Measurements from ENCODE around the gene ARHGAP15. TPM values are rescaled to one million over a fixed set of nuclear protein-coding genes. Genes with fewer than 3 reads are reported as not detected.

Gene ARHGAP15
- total and polyA plus RNA-seq, 8 donors = 0.69 to 5.2 (median 1.5) TPM

GRCh38 chr2:143704451-143705106, 575.4 kb downstream of the ARHGAP15 start:
- TF ChIP-seq CTCF (IDR thresholded peaks at IDR 0.05) = no peak
- DNase-seq (no peak), FAIRE-seq (no peak), ATAC-seq (no peak)
- no peak overlapping the region for H3K4me3 ChIP-seq
- 94 to 96% methylated on average over 3 of the region's 3 CpGs for WGBS, 2 donors
- H3K4me1 ChIP-seq = peaks cover 0 to 8% (median 5%) of the 10 kb centered on the region in 3 donors
- H3K27me3 ChIP-seq = no peaks in the 10 kb centered on the region
- no peaks in the 10 kb centered on the region for H3K9me3 ChIP-seq
- H3K36me3 ChIP-seq = no peaks in the 10 kb centered on the region
- no peak overlapping the region for H3K27ac ChIP-seq
- intact Hi-C loops (cut with DNase I) = no loop called here

GRCh38 chr2:143705108-143705707, 576.0 kb downstream of the ARHGAP15 start:
- no peak for TF ChIP-seq CTCF (IDR thresholded peaks at IDR 0.05)
- Histone ChIP-seq H3K9me3 (no peaks in the 10 kb centered on the region), H3K4me3 (no peak overlapping the region), H3K27ac (no peak overlapping the region), H3K27me3 (no peaks in the 10 kb centered on the region), H3K36me3 (no peaks in the 10 kb centered on the region), H3K4me1 (peaks cover 0 to 8% (median 5%) of the 10 kb centered on the region in 3 donors)
- DNase-seq (no peak), ATAC-seq (peak in 2 of 4 donors; percentile 43 to 72), FAIRE-seq (no peak)
- intact Hi-C loops (cut with DNase I) = no loop called here
- 34 to 43% methylated on average over 6 of the region's 6 CpGs for WGBS, 2 donors

GRCh38 chr2:143706354-143706753, 577.1 kb downstream of the ARHGAP15 start:
- no peak overlapping the region for H3K4me3 ChIP-seq
- H3K27ac ChIP-seq = no peak overlapping the region
- DNase-seq = no peak
- H3K36me3 ChIP-seq = no peaks in the 10 kb centered on the region
- no peak for FAIRE-seq
- intact Hi-C loops (cut with DNase I) = no loop called here
- ATAC-seq = no peak
- H3K9me3 ChIP-seq = no peaks in the 10 kb centered on the region
- TF ChIP-seq CTCF (IDR thresholded peaks at IDR 0.05) = no peak
- no peaks in the 10 kb centered on the region for H3K27me3 ChIP-seq
- 92% methylated on average over 3 of the region's 3 CpGs for WGBS, 2 donors
- peaks cover 0 to 8% (median 5%) of the 10 kb centered on the region in 3 donors for H3K4me1 ChIP-seq

GRCh38 chr2:143708682-143709081, 579.5 kb downstream of the ARHGAP15 start:
- TF ChIP-seq CTCF (IDR thresholded peaks at IDR 0.05) = no peak
- DNase-seq (no peak), FAIRE-seq (no peak), ATAC-seq (peak in 3 of 4 donors; percentile 35 to 73 (median 56))
- H3K9me3 ChIP-seq = no peaks in the 10 kb centered on the region
- peaks cover 0 to 8% (median 5%) of the 10 kb centered on the region in 3 donors for H3K4me1 ChIP-seq
- no peak overlapping the region for H3K27ac ChIP-seq
- H3K4me3 ChIP-seq = no peak overlapping the region
- no peaks in the 10 kb centered on the region for H3K36me3 ChIP-seq
- intact Hi-C loops (cut with DNase I) = no loop called here
- no peaks in the 10 kb centered on the region for H3K27me3 ChIP-seq

GRCh38 chr2:143710196-143710595, 581.0 kb downstream of the ARHGAP15 start:
- no peak for FAIRE-seq
- no peak for ATAC-seq
- no peak for DNase-seq
- Histone ChIP-seq H3K36me3 (no peaks in the 10 kb centered on the region), H3K27ac (no peak overlapping the region), H3K27me3 (no peaks in the 10 kb centered on the region), H3K4me3 (no peak overlapping the region), H3K4me1 (peaks cover 0 to 8% (median 5%) of the 10 kb centered on the region in 3 donors), H3K9me3 (no peaks in the 10 kb centered on the region)
- intact Hi-C loops (cut with DNase I) = no loop called here
- no peak for TF ChIP-seq CTCF (IDR thresholded peaks at IDR 0.05)
- WGBS, 2 donors = 82 to 88% methylated on average over 4 of the region's 4 CpGs
